ENCODE data around the gene SLC22A16.

DNA sequence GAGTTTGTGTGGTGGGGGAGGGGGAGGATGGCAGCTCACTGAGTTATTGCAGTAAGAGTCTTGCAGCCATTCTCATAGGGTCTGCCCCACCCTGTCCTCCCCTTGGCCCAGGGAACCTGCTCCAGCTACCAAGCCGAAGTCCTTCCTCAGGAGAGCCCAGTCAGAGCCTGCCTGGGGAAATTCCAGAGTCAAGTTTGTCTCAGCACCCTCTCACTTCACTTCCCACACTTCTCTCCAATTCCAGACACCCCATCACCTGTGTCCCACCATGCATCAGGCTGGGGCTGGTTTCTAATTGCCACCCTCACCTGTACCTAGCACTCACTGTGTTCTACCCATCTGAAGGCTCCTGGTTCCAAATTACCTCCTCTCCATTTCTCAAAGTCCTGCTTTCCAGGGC lies 10.3 kb upstream of the SLC22A16 start:
- TF ChIP-seq, protein P1, sequence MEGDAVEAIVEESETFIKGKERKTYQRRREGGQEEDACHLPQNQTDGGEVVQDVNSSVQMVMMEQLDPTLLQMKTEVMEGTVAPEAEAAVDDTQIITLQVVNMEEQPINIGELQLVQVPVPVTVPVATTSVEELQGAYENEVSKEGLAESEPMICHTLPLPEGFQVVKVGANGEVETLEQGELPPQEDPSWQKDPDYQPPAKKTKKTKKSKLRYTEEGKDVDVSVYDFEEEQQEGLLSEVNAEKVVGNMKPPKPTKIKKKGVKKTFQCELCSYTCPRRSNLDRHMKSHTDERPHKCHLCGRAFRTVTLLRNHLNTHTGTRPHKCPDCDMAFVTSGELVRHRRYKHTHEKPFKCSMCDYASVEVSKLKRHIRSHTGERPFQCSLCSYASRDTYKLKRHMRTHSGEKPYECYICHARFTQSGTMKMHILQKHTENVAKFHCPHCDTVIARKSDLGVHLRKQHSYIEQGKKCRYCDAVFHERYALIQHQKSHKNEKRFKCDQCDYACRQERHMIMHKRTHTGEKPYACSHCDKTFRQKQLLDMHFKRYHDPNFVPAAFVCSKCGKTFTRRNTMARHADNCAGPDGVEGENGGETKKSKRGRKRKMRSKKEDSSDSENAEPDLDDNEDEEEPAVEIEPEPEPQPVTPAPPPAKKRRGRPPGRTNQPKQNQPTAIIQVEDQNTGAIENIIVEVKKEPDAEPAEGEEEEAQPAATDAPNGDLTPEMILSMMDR (IDR thresholded peaks at IDR 0.05; ENCODE audit: low read length) = no peak
- no peak for TF ChIP-seq EZH2phosphoT487 (IDR thresholded peaks at IDR 0.05; ENCODE audit: low read length)
- TF ChIP-seq EZH2 (optimal IDR thresholded peaks at IDR 0.05; ENCODE audit: low read depth, low read length) = no peak
